Measurements from ENCODE around the gene FBN1.

Gene FBN1

GRCh38 chr15:48650931-48651330 is 5.4 kb upstream of the FBN1 start:
- no peak for DNase-seq

GRCh38 chr15:48647962-48648361 is 2.5 kb upstream of the FBN1 start:
- DNase-seq: no peak

- no peak for DNase-seq
Observed at GRCh38 chr15:48646331-48646730, 822 bp upstream of the FBN1 start.

GRCh38 chr15:48644827-48645557 is 517 bp downstream of the FBN1 start:
- peak in 1 of 2 experiments; percentile 19 for DNase-seq

- no peak for DNase-seq
Observed at GRCh38 chr15:48644467-48644826, 1.1 kb downstream of the FBN1 start.

- no peak for DNase-seq
Observed at GRCh38 chr15:48643776-48644466, 1.6 kb downstream of the FBN1 start.

GRCh38 chr15:48643206-48643605 is 2.3 kb downstream of the FBN1 start:
- no peak for DNase-seq

GRCh38 chr15:48642795-48643194 is 2.7 kb downstream of the FBN1 start:
- DNase-seq: no peak

- no peak for DNase-seq
Observed at GRCh38 chr15:48641416-48641815, 4.1 kb downstream of the FBN1 start.

- no peak for DNase-seq
Observed at GRCh38 chr15:48638963-48639362, 6.5 kb downstream of the FBN1 start.

- no peak for DNase-seq
Observed at GRCh38 chr15:48637639-48638038, 7.9 kb downstream of the FBN1 start.

DNA sequence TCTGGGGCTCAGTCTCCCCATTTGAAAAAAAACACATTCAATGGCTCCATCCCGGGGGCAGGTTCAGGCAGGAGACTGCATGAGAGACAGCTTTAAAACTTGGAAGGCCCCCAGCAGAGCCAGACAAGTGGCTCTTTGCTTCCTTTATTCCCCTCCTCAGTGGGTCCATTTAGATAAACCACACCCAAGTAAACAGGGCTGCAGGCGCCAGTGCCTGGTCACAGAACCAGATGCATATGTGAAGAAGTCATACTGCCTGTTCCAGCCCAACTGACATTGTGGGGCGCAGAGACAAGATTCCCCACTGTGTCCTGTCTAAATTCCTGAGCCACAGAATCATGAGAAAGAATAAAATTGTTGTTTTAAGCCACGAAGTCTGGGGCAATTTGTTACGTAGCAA is 9.0 kb downstream of the FBN1 start:
- DNase-seq: no peak

DNA sequence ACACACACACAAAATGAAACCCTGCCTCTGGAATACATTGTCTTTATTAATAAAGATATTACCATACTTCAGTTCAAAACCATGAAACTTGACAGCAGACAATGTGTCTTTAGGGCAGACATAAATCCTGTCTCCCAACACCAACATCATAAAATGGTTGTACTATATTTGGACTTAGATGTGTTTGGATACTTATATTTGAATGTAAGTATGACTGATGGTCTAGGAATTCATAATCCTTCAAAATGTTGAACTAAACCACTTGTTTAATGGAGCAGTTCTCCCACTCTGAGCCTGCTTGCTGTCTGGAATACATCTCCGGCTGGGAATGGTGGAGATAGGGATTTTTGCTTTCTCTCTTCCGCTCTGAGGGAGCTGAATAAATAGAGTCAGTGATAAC is 10.6 kb downstream of the FBN1 start:
- DNase-seq: no peak

DNA sequence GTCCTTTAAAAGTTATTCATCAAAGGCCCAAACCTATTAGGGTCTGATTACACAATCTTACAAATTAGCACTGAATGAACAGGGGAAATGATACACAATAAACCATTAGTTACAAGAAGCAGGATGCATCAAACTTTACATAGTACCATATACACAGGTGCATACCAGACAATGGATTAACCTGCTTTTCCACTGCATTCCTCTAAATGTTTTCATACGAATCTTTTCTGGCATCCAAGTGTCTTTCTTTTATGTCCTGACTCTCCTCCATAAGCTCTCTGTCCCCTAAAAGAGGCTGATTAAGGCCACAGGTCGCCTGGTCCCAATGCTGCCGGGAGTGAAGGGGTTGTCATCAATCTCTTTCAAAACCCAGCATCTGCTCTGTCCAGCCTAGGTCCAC is 11.4 kb downstream of the FBN1 start:
- no peak for DNase-seq

- no peak for DNase-seq
Observed at GRCh38 chr15:48632651-48633050, 12.9 kb downstream of the FBN1 start.

- peak in 1 of 2 experiments; percentile 10 for DNase-seq
Observed at GRCh38 chr15:48631176-48631770, 14.2 kb downstream of the FBN1 start.

- no peak for DNase-seq
Observed at GRCh38 chr15:48630245-48630644, 15.3 kb downstream of the FBN1 start.

DNA sequence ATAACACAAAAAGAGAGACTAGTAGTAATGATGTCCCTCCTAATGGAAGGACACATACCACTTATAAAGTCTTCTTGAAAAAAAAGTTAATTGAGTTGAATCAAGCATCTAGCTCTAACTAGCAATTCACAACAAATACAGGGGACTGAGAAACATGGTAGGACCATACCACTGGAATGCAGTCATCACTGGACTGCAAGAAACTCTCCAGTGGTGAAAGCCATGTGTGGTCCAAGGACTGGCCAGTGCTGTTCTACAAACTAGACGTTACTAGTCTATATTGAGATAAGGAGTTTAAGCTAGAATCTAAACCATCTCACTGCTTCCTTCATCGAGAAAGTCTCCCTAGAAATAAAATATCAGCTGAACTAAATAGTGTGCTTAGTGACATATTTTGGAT is 16.7 kb downstream of the FBN1 start:
- no peak for DNase-seq

DNA sequence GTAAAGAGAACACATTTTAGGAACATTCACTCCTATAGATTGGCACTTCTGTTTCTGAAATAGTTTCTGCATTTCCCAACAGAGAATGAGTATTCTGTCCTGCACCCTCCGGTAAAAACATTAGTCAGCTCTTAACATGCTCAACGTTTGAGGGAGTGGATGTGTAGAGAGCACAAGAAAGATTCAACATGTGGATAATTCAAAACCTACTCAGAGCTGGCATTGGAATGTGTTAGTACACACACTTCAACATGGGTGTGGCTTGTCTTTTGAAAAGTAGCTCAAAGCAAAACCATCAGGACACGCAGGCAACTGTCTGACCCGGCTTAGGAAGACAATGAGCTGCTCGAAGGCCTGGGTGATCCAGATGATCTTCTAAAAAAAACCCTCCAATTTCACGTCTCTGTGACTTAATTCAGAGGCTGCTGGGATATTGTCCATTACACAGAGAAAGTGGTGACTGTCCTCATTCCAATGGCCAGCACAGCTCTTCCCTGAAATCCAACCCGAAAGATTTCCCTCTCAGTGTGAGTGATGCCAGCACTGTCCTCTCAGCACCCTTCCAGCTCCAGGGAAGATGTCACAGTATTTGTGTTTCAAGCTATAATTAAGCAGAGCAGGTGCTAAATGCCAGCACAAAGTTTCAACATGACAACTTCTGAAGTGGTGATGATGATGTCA is 18.1 kb downstream of the FBN1 start:
- no peak for DNase-seq

DNA sequence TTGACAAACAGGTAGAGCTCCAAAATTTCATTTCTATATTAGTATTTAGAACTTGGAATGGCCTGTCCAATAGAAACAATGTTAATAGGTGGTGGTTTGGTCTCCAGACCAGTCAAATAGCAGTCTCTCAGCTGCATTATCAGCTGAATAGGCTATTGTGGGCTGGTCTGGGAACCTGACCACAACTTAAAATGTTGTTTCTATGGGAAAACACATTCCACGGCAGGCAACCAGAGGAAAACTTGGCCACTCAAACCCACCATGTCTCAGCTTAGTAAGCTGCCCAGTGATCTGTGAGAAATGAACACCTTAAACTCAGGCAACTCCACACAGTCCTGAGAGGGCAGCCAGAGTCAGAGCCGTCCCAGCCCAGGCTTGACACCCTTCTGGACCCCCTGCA is 20.4 kb downstream of the FBN1 start:
- DNase-seq: no peak

DNA sequence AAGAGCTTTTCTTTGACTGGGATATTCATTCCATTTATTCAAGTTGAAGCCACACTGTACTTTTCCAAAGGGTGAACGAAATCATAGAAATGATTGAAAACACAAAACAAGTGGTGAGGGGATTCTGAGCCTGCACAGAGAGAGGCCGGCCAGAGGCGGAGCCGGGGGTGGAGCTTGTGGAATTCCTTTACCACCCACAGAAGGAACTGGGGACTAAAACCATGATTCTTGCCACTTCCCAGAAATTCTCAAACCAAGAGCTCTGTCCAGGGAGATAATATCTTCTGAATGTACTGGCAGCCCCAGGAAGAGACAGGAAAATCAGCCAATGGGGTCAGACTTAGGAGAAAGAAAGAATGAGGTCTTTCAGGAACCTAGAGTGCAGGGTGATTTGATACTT is 20.8 kb downstream of the FBN1 start:
- no peak for DNase-seq

DNA sequence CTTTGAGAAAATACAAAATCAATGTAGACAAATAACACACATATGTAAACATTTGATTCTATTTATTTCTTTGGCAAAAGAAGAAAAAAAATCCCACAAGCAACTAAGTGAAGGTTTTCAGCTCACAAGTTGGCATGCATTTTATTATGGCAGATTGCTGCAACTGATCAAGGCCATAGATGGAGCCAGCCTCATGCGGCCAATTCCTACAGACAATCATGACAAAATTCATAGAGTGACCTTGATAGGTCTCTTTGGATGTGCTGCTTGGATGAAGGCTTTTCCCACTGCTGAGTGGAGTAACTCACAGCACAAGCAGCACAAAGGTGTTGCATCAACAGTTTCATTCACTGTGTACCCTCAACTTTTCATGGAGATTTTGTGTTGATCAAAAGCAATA is 22.1 kb downstream of the FBN1 start:
- DNase-seq: no peak

DNA sequence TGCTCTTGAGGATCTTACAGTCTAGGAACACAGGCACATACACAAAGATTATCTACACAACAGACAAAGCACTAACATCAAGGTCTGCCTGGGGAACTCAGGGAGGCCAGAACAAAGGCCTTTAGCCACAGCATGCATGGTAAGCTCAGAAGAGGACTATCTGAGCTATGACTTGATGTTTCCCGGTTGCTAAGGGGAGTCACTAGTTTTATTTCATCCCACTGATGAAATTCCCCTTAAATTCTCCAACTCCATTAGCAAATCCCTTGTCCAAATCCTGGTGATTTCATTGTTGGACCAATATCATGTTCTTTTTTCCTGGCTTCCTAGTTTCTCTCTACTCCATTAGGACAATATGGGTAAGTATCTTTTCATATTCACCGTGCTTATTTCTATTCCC is 23.3 kb downstream of the FBN1 start:
- DNase-seq: no peak

DNA sequence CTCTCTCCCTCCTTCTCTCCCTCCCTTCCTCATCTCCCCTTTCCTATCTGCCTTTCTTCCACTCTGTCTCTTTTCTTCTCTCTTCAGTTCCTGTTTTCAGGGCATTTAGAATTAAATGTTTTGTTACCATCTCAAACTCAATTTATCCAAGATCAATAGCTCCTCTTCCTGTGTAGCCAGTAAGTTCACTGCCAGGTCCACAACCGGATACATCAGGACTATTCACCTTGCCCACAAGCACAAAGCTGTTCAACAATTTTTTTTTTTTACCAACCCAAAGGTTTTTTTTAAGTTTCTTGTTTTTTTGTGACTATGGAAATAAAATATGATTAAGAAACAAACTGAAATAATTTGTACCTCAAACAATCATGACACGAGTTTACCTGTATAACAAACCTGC is 26.1 kb downstream of the FBN1 start:
- no peak for DNase-seq
